HG03196 (cell line): ENCODE data around the gene EMP2.
"Not testable (repeated sequence)": the region's sequence is repeated elsewhere in the genome, so short reads cannot be mapped to it uniquely, and the experiment has no call there.

Experiments used
- ATAC-seq: cut with Tn5 transposase; IDR thresholded peaks from one replicate; pipeline ENCODE4 v1.9.1; 2021; ENCODE audit not compliant: unreplicated experiment

EMP2 gene

GRCh38 chr16:10525214-10525825, 55.1 kb downstream of the EMP2 start:
- no peak for ATAC-seq

GRCh38 chr16:10522966-10523365, 57.4 kb downstream of the EMP2 start:
- no peak for ATAC-seq

DNA sequence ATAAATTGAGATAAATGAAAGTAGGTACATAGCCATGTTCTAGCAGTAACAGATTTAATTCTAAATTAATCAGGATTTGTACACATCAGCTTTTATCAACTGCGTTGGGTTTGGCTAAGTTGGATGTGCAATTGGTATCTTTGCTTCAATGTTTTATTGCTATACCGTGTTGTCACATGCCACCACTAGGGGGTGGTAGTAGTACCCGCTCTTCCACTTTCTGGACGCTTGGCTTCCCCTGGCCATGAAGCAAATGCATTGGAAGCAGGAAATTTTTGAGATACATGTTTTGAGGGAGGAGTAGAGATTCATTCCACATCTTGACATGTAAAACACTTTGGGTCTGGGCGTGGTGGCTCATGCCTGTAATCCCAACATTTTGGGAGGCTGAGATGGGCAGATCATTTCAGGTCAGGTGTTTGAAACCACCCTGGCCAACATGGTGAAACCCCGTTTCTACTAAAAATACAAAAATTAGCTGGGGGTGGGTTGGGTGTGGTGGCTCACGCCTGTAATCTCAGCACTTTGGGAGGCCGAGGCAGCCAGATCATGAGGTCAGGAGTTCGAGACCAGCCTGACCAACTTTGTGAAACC, 58.6 kb downstream of the EMP2 start:
- no peak for ATAC-seq

GRCh38 chr16:10520869-10521578, 59.4 kb downstream of the EMP2 start:
- ATAC-seq, result no peak

DNA sequence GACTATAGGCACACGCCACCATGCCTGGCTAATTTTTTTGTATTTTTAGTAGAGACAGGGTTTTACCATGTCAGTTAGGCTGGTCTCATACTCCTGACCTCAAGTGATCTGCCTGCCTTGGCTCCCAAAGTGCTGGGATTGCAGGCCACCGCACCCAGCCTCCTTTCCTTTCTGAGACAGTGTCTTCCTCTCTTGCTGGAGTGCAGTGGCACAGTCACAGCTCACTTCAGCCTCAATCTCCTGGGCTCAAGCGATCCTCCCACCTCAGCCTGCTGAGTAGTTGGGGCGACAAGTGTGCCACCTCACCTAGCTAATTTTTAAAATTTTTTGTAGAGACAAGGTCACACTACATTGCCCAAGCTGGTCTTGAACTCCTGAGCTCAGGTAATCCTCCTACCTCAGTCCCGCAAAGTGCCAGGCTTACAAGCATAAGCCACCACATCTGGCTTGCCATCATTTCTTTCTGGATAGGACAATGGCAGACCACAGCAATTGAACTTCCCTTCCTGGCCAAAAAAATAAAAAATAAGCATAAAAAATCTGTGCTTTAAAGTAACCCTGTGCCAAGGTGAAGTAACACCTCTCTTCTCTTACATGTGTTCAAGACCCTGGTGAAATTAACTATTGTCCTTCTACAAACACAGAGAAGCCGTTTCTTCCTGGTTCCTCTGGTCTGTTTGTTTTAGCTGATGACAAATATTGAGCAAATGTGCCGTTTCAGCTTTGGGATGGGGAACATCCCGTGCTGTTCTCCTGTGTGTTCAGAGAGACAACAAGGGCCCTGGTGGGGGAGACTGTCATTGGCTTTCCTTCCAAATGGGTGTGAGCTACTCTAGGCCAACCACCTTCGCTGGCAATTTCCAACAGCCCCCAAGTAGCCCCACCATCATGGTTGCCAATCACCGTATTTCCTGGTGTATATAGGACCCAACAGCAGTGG, 60.2 kb downstream of the EMP2 start:
- no peak for ATAC-seq

DNA sequence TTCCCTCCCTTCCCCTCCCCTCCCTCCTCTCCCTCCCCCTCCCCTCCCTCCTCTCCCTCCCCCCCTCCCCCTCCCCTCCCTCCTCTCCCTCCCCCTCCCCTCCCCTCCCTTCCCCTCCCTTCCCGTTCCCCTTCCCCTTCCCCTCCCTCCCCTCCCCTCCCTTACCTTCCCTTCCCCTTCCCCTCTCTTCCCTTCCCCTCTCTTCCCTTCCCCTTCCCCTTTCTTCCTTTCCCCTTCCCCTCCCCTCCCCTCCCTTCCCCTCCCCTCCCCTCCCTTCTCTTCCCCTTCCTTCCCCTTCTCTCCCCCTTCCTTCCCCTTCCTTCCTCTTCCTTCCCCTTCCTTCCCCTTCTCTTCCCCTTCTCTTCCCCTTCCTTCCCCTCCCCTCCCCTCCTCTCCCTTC, 61.1 kb downstream of the EMP2 start:
- ATAC-seq, result no peak

- ATAC-seq, result no peak
Observed at GRCh38 chr16:10518479-10519041, 61.8 kb downstream of the EMP2 start.

DNA sequence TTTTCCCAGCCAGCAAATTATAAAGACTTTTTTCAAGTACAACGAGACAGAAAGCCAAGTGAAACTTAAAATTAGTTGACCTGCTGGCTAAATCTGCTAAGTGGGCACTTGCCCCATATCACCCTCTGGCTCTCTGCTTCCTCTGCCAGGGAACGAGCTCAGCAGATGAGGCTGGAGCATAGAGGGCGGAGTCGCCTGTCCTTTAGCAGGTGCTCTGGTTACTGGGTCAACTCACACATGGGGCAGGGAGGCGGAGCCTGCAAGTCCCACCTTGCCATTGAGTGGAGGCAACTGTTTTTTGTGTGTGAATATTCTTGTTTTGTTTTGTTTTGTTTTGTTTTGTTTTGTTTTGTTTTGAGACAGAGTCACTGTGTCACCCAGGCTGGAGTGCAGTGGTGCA, 62.5 kb downstream of the EMP2 start:
- ATAC-seq, result no peak

DNA sequence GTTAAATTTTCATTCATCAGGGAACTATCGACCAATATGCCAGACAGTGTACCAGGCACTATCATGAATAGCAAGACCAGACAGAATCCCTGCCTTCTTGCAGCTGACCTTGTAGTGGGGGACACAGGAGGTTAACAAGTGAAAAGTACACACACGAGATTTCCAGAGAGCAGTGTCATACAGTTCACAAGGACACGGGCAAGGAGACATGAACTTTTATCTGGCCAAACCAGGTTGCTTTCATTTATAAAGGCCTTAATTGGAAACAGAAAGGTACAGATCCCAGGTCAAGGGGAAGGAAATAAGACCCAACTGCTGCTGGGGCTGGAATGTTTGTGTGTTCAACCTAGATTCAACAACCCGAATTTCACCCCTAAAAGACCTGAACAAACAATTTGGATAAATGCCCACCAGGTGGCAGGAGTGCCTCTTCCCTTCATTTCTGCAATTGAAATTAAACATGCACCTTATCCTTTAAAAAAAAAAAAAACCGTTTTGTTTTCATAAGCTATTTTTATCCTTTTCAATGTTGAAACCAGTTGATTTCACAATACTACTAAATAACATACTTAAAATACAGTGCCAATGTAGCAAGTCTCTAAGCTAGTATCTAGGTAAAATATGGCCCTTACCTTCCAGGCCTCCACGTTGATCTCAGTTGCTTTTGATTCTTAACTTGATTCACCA, 65.9 kb downstream of the EMP2 start:
- ATAC-seq, result no peak

DNA sequence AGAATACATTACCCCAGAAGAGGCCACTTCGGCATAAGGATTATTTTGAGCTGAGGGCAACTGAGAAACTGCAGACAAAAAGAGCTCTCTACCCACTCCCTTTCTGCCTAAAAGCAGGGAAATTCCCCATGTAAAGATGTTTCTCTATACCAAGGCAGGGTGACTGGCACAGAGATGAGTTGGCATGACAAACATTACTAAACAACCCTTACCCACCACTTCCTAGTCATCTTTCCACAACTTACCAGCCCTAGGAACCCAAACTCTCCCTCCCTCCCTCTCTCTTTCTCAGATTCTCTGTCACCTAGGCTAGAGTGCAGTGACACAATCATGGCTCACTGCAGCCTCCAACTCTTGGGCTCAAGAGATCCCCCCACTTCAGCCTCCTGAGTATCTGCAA, 68.6 kb downstream of the EMP2 start:
- no peak for ATAC-seq

DNA sequence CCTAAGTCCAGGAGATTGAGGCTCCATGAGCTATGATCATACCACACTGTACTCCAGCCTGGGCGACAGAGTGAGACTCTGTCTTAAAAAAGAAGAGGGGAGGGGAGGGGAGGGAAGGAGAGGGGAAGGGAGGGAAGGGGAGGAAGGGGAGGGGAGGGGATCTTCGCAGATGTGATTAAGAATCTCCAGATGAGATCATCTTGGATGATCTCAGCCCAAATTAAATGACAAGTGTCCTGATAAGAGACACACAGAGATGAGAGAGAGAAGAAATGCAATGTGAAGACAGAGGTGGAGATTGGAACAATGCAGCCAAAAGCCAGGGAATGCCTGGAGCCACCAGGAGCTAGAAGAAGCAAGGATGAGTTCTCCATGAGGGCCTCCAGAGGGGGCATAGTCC, 70.1 kb downstream of the EMP2 start:
- ATAC-seq, result no peak

DNA sequence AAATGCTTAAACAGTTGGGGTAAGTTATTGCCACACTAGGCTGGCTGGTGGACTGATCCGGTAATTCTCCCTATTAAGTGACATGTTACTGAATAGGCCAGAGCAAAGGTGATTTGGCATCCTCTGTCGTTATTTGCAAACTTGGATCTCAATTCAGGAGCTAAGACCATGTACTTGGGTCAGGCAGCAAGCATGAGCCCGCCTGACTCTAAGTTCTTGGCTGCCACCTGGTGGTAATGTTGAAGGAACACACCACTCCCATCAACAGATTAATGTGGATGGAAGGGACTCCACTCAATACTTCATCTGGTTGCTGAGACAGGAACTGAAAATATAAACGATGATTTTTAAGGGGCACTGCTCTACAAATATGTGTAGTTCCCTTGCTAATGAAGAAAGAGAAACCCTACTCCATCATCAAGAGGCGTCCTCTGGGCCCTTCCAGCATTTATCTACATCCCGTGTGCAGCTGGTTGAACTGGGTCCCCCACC, 70.8 kb downstream of the EMP2 start:
- no peak for ATAC-seq

DNA sequence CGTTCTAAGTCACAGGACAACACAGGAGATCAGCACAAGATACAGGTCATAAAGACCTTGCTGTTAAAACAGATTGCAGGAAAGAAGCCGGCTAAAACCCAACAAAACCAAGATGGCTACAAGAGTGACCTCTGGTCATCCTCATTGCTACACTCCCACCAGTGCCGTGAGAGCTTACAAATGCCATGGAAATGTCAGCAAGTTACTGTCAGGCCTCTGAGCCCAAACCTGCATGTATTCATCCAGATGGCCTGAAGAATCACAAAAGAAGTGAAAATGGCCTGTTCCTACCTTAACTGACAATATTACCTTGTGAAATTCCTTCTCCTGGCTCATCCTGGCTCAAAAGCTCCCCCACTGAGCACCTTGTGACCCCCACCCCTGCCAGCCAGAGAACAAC, 75.1 kb downstream of the EMP2 start:
- not testable (repeated sequence) for ATAC-seq

DNA sequence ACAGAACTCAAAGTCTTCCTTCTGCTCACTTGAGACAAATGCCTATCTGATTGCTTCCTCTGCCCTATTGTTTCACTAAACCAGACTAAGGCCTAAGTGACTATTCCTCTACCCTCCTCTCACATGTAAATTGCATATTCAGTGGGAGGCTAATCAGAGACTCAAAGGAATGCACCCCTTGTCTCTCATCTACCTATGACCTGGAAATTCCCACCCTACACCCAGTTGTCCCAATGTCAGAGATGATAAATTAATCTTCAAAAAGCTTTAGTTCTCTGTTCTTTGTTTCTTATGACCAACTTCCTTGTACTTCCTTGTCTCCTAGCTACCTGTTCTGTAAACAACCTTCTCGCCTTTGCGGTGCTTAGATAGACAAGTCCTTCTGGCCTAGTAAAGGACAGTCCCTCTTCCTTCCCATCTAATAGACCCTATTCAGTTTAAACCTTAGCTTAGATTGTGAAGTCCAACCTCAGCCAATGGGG, 76.0 kb downstream of the EMP2 start:
- no peak for ATAC-seq

GRCh38 chr16:10502776-10503175, 77.6 kb downstream of the EMP2 start:
- no peak for ATAC-seq

- no peak for ATAC-seq
Observed at GRCh38 chr16:10501016-10501607, 79.3 kb downstream of the EMP2 start.

DNA sequence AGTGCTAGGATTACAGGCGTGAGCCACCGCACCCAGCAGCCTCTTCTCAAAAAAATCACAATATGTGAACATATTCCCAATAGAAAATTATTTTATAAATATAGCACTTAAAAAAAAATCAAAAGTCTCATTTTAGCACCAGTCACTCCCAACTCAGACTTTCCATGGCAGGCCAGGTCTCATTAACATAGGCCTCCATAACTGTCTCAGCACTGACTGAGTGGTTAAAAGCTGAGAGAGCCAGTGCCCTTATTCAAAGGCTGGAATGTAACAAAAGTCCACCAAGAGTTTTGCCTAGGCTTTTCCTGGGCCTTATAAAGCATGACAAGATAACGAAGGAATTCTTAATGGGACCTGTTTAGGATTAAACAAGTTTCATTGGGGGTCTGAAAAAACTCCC, 79.8 kb downstream of the EMP2 start:
- ATAC-seq, result no peak

DNA sequence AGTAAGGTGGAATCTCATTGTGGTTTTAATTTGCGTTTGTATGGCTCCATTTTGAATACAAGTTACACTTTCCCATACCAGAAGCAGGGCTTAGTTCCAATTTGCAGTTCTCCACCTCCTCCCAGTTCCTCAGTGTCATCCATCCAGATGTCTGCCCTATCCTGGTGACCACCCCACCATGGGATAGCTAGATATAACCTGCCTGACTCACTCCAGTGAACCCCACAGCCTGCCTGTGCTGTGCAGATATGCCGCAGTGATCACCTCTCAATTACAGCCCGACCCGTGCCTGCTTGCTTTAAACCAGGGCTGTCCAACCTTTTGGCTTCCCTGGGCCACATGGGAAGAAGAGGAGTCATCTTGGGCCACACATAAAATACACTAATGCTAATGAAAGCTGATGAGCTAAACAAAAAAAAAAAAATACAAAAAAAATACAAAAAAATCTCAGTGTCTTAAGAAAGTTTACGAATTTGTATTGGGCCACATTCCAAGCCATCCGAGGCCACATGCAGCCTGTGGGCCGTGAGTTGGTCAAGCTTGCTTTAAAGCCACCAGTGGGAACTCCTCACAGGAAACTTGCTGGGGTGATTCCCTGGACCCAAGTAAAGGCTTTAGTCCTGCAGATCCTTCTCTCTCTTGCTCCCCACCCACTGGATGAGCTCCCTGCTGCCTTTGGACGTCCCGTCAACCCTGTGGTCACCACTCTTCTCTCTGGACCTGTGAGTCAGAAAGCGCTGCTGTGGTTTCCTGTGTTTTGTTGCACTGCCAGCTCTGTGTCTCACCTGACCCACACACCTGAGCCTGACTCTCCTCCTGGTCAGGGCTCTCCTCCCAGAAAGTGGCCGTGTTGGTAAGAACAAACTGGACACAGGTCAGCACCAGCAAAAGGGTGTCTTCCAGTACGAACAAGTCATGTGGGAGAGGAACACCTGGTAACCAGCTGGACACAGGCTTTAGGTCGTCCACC, 83.0 kb downstream of the EMP2 start:
- ATAC-seq, result no peak

DNA sequence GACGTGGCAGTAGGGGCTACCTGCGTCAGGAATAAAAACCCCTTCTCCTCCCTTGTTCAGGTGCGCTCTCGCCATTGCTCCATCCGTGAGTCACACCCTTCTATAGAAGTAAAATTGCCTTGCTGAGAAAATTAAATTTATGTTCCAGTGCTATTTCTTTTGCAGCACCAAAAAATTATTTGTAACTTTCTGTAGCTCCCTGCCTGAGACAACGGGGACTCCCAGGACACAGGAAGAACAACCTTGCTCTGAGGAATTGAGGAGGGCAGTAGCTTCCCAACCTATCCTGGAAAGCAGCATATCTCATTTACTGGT, 85.4 kb downstream of the EMP2 start:
- ATAC-seq, result no peak
